ENCODE data around the gene SMC5. TPM values are rescaled to one million over a fixed set of nuclear protein-coding genes. Genes with fewer than 3 reads are reported as not detected.

Gene SMC5
- total and polyA plus RNA-seq, 2 of the 8 experiments (the other 6 are each of a cell fraction or from before 2014, with no cell fraction given), result 4.5 to 22.6 TPM

DNA sequence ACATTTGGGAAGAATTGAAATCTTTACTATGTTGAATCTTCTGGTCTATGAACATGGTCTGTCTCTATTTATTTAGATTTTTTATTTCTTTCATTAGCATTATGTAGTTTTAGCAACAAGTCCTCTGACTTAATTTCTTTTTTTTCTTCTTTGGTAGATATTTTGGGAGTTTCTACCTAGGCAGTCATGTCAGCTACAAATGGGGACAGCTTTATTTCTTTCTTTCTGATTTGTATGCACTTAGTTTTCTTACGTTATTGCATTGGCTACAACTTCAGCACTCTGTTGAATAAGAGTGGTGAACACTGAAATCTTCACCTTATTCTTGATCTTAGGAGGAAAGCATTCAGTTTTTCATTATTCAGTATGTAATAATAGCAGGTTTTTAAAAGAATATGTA is 33.5 kb downstream of the SMC5 start:
- no peak overlapping the region for H4K8ac ChIP-seq (ENCODE audit: extremely low read depth, insufficient read depth, low read length)
- H2AFZ ChIP-seq (ENCODE audit: low read length), result no peak overlapping the region
- no peak overlapping the region for H2BK20ac ChIP-seq (ENCODE audit: low read length)
- 83% methylated on average over 1 of the region's 1 CpG; no CpG with 5 or more reads in 1 of the 2 experiments for WGBS, 2 experiments (ENCODE audit: extremely low coverage in 1 of 2, insufficient coverage in 1 of 2, insufficient read length in 1 of 2, insufficient replicate concordance in 2 of 2, low coverage in 1 of 2, low lambda C conversion rate in 2 of 2, missing lambda C conversion rate in 1 of 2)
- peaks cover 8 to 13% of the 10 kb centered on the region in 2 experiments; a peak in 3 of 4 replicates for H3K9me3 ChIP-seq (ENCODE audit: insufficient read depth in 2 of 2, low read depth in 1 of 2, low read length in 1 of 2)
- CTCF ChIA-PET (ENCODE audit: partially characterized antibody), result interaction anchor here (1.0 kb wide), 1 partner anchor 8 kb away, joined by 3 read pairs; no protein-coding TSS in a partner anchor
- no peak overlapping the region for H2BK15ac ChIP-seq (ENCODE audit: low read length)
- H3K79me1 ChIP-seq (ENCODE audit: low read depth, low read length), result no peaks in the 10 kb centered on the region
- no peaks in the 10 kb centered on the region for H3K79me2 ChIP-seq (ENCODE audit: control insufficient read depth in 1 of 2, insufficient read depth in 2 of 2, low read length in 2 of 2)
- H3K9ac ChIP-seq (replicated peaks in 1 of 4; ENCODE audit: extremely low read depth in 1 of 4, low read depth in 3 of 4, low read length in 3 of 4), result no peak overlapping the region
- no peak overlapping the region for H4K91ac ChIP-seq (replicated peaks; ENCODE audit: insufficient read length, low read length)
- H3K56ac ChIP-seq (replicated peaks; ENCODE audit: insufficient read length, low read depth, low read length), result no peak overlapping the region
- H4K5ac ChIP-seq (ENCODE audit: insufficient read length, low read depth, low read length), result no peak overlapping the region
- no peaks in the 10 kb centered on the region for H3K4me1 ChIP-seq (replicated peaks in 1 of 4; ENCODE audit: control insufficient read depth in 3 of 4, insufficient read depth in 4 of 4, low read length in 3 of 4)
- H2AK5ac ChIP-seq (ENCODE audit: low read depth, low read length), result no peak overlapping the region
- no peak for FAIRE-seq
- H3K27ac ChIP-seq (ENCODE audit: low read depth, low read length), result no peak overlapping the region
- H3K4ac ChIP-seq (replicated peaks; ENCODE audit: insufficient read length, low read depth, low read length), result no peak overlapping the region
- no peaks in the 10 kb centered on the region for H3K27me3 ChIP-seq (replicated peaks in 1 of 4; ENCODE audit: control insufficient read depth in 3 of 4, extremely low read depth in 1 of 4, insufficient read depth in 3 of 4, low read length in 3 of 4)
- POLR2A ChIA-PET (ENCODE audit: partially characterized antibody), result no interaction called here
- no peak overlapping the region for H3K23ac ChIP-seq (ENCODE audit: insufficient read length)
- no peak overlapping the region for H3K4me2 ChIP-seq (ENCODE audit: insufficient read depth in 1 of 2, low read depth in 2 of 2, low read length in 2 of 2)
- H3K14ac ChIP-seq (ENCODE audit: insufficient read length), result no peak overlapping the region
- no peak overlapping the region for H2BK120ac ChIP-seq (replicated peaks; ENCODE audit: low read depth, low read length)
- H2BK12ac ChIP-seq (ENCODE audit: low read depth, low read length), result no peak overlapping the region
- peaks cover 0 to 18% (median 6%) of the 10 kb centered on the region in 4 experiments; a peak in 5 of 8 replicates for H3K36me3 ChIP-seq (ENCODE audit: control insufficient read depth in 2 of 4, insufficient read depth in 4 of 4, low read length in 3 of 4)
- DNase-seq (ENCODE audit: low read depth in 1 of 2, low spot score in 2 of 2), result no peak
- H3K4me3 ChIP-seq (ENCODE audit: extremely low read depth in 1 of 4, insufficient read depth in 2 of 4, low read depth in 3 of 4, low read length in 4 of 4), result no peak overlapping the region
- H3K23me2 ChIP-seq (ENCODE audit: low read depth, low read length), result no peaks in the 10 kb centered on the region; the same call in 1 of the 2 replicates
- H4K20me1 ChIP-seq (replicated peaks in 1 of 2; ENCODE audit: control insufficient read depth in 1 of 2, insufficient read depth in 2 of 2, low read length in 2 of 2), result no peaks in the 10 kb centered on the region
- no peak overlapping the region for H3K18ac ChIP-seq (ENCODE audit: extremely low read depth, low read length)
- H2BK5ac ChIP-seq (ENCODE audit: low read depth, low read length), result no peak overlapping the region
- TF ChIP-seq BACH1 (IDR thresholded peaks at IDR 0.05; ENCODE audit: low read length) (no peak), GABPA (IDR thresholded peaks at IDR 0.05; ENCODE audit: borderline replicate concordance, insufficient read depth, low read length) (no peak), SIN3A (conservative IDR thresholded peaks at IDR 0.05 in 1 of 2, IDR thresholded peaks at IDR 0.05 in 1 of 2; ENCODE audit: low read depth in 1 of 2, low read length in 2 of 2) (no peak), TCF12 (IDR thresholded peaks at IDR 0.05; ENCODE audit: low read depth, low read length) (no peak), BRCA1 (IDR thresholded peaks at IDR 0.05; ENCODE audit: low read depth, low read length) (no peak), SIRT6 (IDR thresholded peaks at IDR 0.05; ENCODE audit: low read length) (no peak), POU5F1 (IDR thresholded peaks at IDR 0.05; ENCODE audit: low read depth, low read length) (no peak), NANOG (IDR thresholded peaks at IDR 0.05; ENCODE audit: insufficient read depth, low read depth, low read length, poor library complexity, severe bottlenecking) (no peak), RXRA (IDR thresholded peaks at IDR 0.05; ENCODE audit: insufficient read depth, low read depth, low read length) (no peak)
- TF ChIP-seq, protein P1, sequence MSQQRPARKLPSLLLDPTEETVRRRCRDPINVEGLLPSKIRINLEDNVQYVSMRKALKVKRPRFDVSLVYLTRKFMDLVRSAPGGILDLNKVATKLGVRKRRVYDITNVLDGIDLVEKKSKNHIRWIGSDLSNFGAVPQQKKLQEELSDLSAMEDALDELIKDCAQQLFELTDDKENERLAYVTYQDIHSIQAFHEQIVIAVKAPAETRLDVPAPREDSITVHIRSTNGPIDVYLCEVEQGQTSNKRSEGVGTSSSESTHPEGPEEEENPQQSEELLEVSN (IDR thresholded peaks at IDR 0.05), result no peak
